GM21786 (cell line): ENCODE data around the gene RALGAPA2.

Experiments used
- ATAC-seq: cut with Tn5 transposase; IDR thresholded peaks from one replicate; pipeline ENCODE4 v1.9.1; 2021; ENCODE audit not compliant: unreplicated experiment

Gene RALGAPA2

GRCh38 chr20:20585146-20585545, 127.3 kb downstream of the RALGAPA2 start:
- no peak for ATAC-seq

- no peak for ATAC-seq
These were observed 129.7 kb downstream of the RALGAPA2 start for GRCh38 chr20:20582734-20583133.

- ATAC-seq: no peak
These were observed 132.3 kb downstream of the RALGAPA2 start for GRCh38 chr20:20580139-20580538.

GRCh38 chr20:20578838-20579237, 133.6 kb downstream of the RALGAPA2 start:
- no peak for ATAC-seq

- ATAC-seq: no peak
These were observed 138.6 kb downstream of the RALGAPA2 start for GRCh38 chr20:20573797-20574196.

- ATAC-seq: no peak
These were observed 141.2 kb downstream of the RALGAPA2 start for GRCh38 chr20:20571068-20571780.

GRCh38 chr20:20568604-20569205, 143.7 kb downstream of the RALGAPA2 start:
- no peak for ATAC-seq

DNA sequence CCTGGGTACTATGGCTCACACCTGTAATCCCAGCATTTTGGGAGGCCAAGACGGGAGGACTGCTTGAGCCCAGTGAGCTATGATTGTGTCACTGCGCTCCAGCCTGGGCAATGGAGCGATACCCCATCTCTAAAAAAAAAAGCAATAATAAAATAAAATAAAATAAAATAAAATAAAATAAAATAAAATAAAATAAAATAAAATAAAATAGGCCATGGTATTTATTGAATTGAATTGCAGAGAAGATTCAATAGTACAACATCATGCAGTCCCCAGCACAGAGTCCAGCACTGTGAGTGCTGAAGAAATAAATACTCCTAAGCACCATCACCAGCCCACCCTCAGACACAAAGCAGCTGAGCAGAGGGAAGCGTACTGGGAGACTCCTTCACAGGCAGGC, 144.7 kb downstream of the RALGAPA2 start:
- no peak for ATAC-seq

DNA sequence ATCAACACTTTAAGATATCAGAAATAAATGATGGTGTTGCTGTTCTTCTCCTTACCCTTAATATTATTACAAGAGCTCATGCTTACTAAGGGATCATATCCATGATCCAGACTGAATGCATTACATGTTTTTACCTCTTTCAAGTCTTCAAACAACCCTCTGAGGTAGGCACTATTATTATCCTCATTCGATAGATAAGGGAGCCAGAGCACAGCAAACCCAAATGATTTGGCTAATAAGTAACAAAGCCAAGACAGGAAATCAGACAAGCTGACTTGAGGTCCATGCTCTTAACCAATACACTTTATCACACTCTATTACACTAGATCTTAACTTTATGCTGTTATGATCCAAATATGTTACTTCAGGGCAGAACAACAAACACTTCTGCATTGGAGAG, 145.9 kb downstream of the RALGAPA2 start:
- no peak for ATAC-seq

DNA sequence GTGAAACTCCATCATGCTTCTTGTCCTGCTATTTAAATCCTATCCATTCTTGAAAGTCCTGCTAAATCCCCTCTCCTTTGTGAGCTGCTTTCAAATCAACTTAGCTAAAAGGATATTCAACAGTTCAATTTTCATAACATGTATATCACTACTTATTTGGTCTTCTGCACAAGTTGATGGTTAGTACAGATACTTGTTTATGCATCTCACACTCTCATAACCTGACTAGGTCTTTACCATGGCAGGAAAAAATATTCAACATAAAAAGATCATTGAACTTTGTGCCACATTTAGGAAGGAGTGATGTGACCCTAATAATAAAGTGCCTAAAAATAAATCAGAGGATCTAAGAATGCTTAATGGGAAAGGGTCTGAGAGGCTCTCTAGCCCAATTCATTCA, 148.2 kb downstream of the RALGAPA2 start:
- no peak for ATAC-seq

DNA sequence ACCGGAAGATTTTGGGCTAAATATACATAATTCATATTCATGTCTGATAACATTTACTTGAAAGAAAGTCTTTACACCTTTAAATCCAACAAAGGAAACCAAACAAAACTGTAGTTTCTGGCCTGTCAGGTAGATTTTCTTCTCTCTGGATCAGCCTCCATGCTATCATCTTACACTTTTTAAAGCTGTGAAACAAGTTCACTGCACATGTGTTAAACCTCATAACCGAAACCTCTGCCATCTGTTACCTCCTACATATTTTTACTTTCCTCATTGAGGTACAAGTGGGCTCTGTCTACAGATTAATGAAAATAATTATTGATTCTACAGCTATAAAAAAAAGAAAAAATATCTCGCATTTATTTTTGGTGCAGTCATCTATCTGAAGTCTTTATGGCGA, 149.9 kb downstream of the RALGAPA2 start:
- no peak for ATAC-seq

GRCh38 chr20:20561841-20562240, 150.6 kb downstream of the RALGAPA2 start:
- no peak for ATAC-seq

DNA sequence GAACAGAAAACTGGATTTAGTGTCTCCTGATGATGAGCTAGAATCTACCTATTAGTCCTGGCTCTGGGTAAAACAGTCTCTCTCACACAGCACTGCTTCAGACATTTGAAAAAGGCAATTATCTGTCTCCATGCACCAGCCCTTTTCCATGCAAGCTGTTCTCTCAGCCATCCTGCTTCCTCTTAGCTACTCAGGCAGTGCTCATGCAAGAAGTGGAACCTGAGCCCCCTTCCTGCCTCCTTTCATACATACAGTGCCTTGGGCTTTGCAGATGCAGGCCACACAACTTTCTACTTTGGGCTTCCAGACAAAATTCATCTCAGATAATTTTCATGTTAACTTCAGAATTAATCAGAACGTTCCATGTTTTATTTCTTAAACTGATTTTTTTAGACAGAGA, 151.3 kb downstream of the RALGAPA2 start:
- no peak for ATAC-seq

DNA sequence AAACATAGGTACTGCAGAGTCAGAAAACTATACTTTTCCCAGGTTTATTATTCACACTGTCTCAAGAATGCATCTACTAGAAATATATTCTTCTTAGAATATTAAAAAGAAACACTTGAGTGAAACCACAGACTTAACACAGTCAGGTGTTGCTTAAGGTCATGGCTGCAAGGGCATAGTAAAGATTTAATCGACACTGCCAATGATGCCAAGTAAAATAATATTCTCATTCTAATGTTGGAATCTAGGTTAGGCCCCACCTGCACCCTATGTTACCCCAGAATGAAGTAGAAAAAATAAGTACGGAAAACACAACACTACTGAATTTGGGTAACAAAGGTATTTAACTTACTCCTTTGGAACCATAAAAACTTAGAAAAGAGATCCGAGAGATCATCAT, 155.0 kb downstream of the RALGAPA2 start:
- no peak for ATAC-seq

DNA sequence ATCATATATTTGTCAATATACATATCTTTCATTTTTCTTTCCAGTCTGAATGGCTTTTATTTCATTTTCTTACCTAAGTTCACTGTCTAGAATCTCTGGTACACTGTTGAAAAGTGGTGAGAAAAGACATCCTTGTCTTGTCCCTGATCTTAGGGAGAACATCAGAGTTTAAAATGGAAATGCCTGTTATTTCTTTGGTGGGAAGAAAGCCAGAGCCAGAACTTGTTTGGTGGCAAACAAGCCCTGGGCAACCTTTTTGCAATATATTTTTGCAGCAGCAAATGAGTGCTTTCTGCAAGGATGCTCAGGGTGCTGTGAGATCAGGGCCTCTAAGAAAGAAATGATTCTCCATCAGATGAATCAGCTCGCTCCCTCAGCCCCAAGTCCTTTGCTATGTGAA, 156.6 kb downstream of the RALGAPA2 start:
- ATAC-seq: no peak

- no peak for ATAC-seq
These were observed 157.5 kb downstream of the RALGAPA2 start for GRCh38 chr20:20554951-20555350.

DNA sequence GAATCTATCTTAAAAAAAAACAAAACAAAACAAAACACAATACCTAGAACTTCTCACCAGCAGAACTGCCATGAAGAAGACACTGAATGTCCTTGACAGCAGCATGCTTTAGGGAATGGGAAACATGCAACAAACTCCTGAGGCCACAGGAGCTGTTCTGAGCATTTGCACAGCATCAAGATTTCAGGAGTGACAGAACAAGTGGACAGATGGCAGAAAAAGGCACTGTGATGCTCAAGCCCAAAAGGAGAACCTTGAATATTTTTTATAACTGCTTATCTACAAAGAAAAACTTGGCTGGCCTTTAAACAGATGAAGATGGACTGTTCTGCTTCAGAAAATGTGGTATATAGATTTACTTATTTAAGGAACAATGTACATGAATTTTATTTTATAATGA, 158.9 kb downstream of the RALGAPA2 start:
- no peak for ATAC-seq

- no peak for ATAC-seq
These were observed 160.4 kb downstream of the RALGAPA2 start for GRCh38 chr20:20552076-20552475.

DNA sequence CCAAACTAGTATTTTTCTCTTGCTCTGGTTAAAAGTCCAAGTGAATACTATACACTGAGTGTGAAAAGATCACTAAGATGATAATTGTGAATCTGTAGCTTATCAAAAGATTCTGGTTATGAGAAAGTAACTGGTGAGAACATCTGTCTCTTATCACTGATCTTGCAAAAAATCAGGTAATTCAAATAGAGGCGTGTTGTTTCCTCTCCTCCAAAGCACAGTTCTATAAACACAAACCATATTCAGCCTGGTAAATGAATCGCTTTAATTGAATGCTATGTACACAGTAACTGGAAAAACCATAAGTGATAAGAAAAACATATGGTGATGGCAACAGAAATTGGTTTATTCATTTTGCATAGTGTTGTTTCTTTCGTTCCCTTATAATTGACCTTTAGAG, 161.0 kb downstream of the RALGAPA2 start:
- no peak for ATAC-seq

GRCh38 chr20:20549704-20550103, 162.7 kb downstream of the RALGAPA2 start:
- no peak for ATAC-seq

GRCh38 chr20:20549267-20549612, 163.2 kb downstream of the RALGAPA2 start:
- ATAC-seq: no peak

GRCh38 chr20:20548527-20549266, 163.7 kb downstream of the RALGAPA2 start:
- no peak for ATAC-seq
